Memory B cell (primary cell): Measurements from ENCODE around the gene ZBTB18.
"Not testable (repeated sequence)": the region's sequence is repeated elsewhere in the genome, so short reads cannot be mapped to it uniquely, and the experiment has no call there.

Experiments used
- ATAC-seq: fragments of 150-1000 bp; cut with Tn5 transposase; 2 replicates; pipeline ENCODE4 v1.10.0; 2021; ENCODE audit warnings: low read depth, mild to moderate bottlenecking, moderate library complexity
- DNase-seq, 2 donors: peaks; one replicate each; pipeline ENCODE4 v3.0.0; 2022; ENCODE audit warnings: low spot score in 2 of 2
- H3K27ac Mint-ChIP-seq: one replicate; pipeline ENCODE4 v1.8.0; 2022; ENCODE audit warnings: mild to moderate bottlenecking, moderate library complexity, mixed read lengths
- H3K27me3 Mint-ChIP-seq: one replicate; pipeline ENCODE4 v1.8.0; 2022; ENCODE audit warnings: mixed read lengths
- H3K36me3 Mint-ChIP-seq: one replicate; pipeline ENCODE4 v1.8.0; 2022; ENCODE audit warnings: mild to moderate bottlenecking, mixed read lengths
- H3K4me1 Mint-ChIP-seq: one replicate; pipeline ENCODE4 v1.8.0; 2022; ENCODE audit warnings: mixed read lengths
- H3K4me3 Mint-ChIP-seq: one replicate; pipeline ENCODE4 v1.8.0; 2022; ENCODE audit warnings: mild to moderate bottlenecking, moderate library complexity, mixed read lengths
- H3K9me3 Mint-ChIP-seq: one replicate; pipeline ENCODE4 v1.8.0; 2022; ENCODE audit warnings: mixed read lengths

ZBTB18 gene

DNA sequence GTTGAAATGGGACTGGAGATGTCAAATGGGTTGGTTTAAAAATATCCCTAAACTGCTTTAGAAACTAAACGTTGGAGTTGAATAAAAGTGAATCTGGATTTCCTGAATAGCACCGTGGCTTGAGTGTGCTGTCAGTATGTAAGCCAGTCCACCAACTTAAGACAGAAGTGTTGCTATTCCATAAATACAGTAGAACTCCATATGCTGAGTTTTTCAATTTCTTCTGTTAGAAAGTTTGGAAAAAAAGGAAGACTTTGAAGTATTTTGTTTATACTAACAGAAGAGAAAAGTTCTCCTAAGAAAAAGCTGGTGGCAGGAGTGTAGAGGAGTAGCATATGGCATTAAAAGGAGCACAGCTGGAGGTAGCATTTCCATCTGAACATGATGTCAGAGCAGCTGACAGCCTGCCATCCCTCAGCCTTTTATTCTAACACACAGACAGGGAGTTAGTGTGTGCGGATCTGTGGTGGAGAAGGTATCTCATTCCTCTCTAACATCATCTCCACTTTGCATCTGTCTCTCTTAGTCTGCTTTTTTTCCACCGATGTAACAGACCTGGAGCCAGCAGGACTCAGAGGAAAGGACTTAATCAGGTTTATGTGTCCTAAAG is at the start of gene ZBTB18:
Gene ZBTB18, plus strand, starts transcription at position 449 of the 610 bp plus-strand sequence. Its CDS starts 149 bp downstream, at position 598.
- ATAC-seq: no peak
- H3K4me1 Mint-ChIP-seq: peaks cover 20% of the 10 kb centered on the region
- H3K36me3 Mint-ChIP-seq: peaks cover 4% of the 10 kb centered on the region
- no peaks in the 10 kb centered on the region for H3K9me3 Mint-ChIP-seq
- H3K27ac Mint-ChIP-seq: no peak within 1 kb of the TSS
- H3K4me3 Mint-ChIP-seq: peak within 1 kb of the TSS; percentile 88
- no peaks in the 10 kb centered on the region for H3K27me3 Mint-ChIP-seq
- DNase-seq: no peak

DNA sequence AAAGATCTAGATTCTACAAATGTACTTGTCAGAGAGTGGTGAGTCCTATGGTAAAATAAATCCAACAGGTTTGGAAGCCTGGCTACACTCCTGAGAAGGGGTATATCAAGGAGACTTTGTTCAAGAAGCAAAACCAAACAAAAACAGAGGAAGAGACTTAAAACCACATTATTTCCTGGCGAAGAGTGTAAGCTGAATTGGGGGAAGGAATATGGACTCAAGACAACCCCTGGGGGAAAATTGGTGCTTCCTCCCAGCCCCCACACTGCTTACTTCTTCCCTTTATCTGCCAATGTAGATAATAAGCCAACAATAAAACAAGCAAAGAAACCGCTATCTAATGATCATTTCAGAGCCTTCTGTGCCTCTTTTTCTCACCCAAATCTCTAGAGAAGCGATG is 48.4 kb upstream of the ZBTB18 start:
- peaks cover 19% of the 10 kb centered on the region for H3K4me1 Mint-ChIP-seq
- H3K27me3 Mint-ChIP-seq: peaks cover 12% of the 10 kb centered on the region
- H3K4me3 Mint-ChIP-seq: no peak overlapping the region
- no peak for DNase-seq
- no peak overlapping the region for H3K27ac Mint-ChIP-seq
- H3K9me3 Mint-ChIP-seq: no peaks in the 10 kb centered on the region
- no peaks in the 10 kb centered on the region for H3K36me3 Mint-ChIP-seq
- no peak for ATAC-seq

DNA sequence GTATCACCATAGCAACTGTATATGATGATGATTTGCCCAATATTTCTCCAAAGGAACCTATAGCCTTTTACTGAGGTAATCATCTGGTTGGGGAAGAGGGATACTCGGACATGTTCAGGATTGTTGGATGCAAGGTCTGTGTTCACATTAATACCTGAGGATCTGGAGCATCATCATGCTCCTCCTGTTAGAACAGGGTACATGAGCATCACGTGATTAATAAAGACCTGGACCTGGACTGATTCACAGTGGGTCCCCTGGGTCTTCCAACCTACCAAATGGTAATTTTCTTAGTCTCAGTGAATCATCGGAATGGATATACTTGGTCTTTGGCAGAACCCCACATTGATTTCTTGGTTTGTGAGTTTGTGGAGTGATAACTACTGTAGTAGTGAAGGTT is 45.6 kb upstream of the ZBTB18 start:
- H3K9me3 Mint-ChIP-seq: no peaks in the 10 kb centered on the region
- DNase-seq (no peak), ATAC-seq (no peak)
- H3K27ac Mint-ChIP-seq: no peak overlapping the region
- no peaks in the 10 kb centered on the region for H3K36me3 Mint-ChIP-seq
- H3K4me3 Mint-ChIP-seq: no peak overlapping the region
- H3K4me1 Mint-ChIP-seq: peaks cover 16% of the 10 kb centered on the region
- peaks cover 15% of the 10 kb centered on the region for H3K27me3 Mint-ChIP-seq

DNA sequence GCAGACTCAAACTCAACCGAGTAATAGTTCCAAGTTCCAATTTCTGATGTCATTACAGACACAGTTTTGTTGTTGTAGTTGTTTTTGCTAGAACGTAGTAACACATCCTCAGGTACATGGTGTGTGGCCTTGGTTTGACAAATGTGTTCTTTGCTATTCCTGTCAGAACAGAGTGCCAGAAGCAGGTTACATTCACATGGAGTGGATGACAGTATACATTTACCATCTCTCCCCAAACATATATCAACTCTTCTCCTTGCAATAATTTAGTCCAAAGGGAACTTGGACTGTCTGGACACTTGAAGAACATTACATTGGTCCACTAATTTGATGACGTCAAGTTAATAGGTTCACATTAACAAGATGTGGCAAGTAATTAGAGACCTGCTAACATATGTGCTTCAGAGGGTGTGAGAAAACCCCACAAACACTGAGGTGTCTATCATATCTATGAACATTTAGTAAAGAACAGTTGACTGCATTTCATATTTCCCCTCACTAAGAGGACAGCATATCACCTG is 44.6 kb upstream of the ZBTB18 start:
- ATAC-seq (no peak), DNase-seq (no peak)
- H3K4me3 Mint-ChIP-seq: no peak overlapping the region
- H3K4me1 Mint-ChIP-seq: peaks cover 18% of the 10 kb centered on the region
- H3K36me3 Mint-ChIP-seq: no peaks in the 10 kb centered on the region
- H3K9me3 Mint-ChIP-seq: no peaks in the 10 kb centered on the region
- no peak overlapping the region for H3K27ac Mint-ChIP-seq
- H3K27me3 Mint-ChIP-seq: peaks cover 17% of the 10 kb centered on the region

DNA sequence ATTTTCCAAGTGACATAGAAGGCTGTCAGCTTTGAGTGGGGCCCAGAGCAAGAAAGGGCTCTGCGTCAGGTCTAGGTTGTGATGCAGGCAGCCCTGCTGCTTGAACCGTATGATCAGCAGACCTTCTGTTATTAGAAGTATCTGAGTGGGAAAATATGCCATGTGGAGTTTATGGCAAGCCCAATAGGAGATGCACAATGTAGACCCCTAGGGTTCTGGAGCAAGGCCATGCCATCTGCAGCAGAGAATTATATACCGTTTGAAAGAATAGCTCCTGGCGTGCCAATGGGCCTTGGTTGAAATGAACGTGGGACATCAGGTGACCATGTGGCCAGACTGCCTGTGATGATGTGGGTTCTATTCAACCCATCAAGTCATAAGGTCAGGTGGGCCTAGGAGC is 44.1 kb upstream of the ZBTB18 start:
- no peaks in the 10 kb centered on the region for H3K9me3 Mint-ChIP-seq
- ATAC-seq (no peak), DNase-seq (no peak)
- peaks cover 16% of the 10 kb centered on the region for H3K4me1 Mint-ChIP-seq
- H3K4me3 Mint-ChIP-seq: no peak overlapping the region
- H3K27me3 Mint-ChIP-seq: peaks cover 17% of the 10 kb centered on the region
- H3K27ac Mint-ChIP-seq: no peak overlapping the region
- no peaks in the 10 kb centered on the region for H3K36me3 Mint-ChIP-seq

DNA sequence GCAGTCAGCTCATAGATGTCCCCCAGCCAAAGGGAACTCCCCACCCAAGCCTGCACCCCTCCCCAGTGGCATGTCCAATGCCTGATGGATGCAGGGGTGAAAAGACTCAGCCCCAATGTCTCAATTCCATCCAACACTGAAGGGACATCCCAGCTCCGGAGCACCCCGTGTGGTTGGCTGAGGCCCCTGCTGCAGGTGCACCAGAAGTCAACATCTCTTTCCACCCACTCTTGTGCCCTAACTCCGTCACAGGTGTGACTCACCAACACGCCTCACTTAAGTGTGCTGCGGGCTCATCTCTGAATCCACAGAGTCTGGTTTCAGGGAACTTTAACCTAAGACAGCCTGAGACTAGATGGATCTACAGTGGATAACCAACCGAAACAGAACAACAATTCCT is 40.9 kb upstream of the ZBTB18 start:
- Mint-ChIP-seq H3K36me3 (no peaks in the 10 kb centered on the region), H3K4me1 (peaks cover 2% of the 10 kb centered on the region), H3K27ac (no peak overlapping the region), H3K27me3 (peaks cover 13% of the 10 kb centered on the region), H3K4me3 (no peak overlapping the region), H3K9me3 (no peaks in the 10 kb centered on the region)
- ATAC-seq: peak; percentile 86
- no peak for DNase-seq

DNA sequence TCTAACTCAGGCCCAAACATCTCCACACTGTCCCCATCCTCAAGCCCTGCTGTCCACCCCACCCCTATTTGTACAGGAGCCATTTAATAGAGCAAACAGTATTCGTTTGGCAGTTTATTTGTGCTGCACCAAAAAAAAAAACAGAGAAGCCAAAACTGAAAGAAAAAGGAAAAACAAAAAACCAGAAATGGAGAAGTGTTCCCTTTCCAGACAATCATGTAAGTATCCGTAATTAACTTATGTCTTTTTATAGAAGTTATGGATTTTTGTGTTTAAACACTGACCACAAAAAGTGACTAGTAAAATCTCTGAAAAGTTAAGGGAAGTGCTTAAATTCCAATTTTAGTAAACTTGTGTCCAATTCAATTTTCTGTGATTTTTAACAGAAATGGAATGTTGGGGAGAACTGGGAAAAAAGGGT is 40.4 kb upstream of the ZBTB18 start:
- no peak for DNase-seq
- H3K27me3 Mint-ChIP-seq: peaks cover 16% of the 10 kb centered on the region
- no peak overlapping the region for H3K4me3 Mint-ChIP-seq
- H3K36me3 Mint-ChIP-seq: no peaks in the 10 kb centered on the region
- no peak overlapping the region for H3K27ac Mint-ChIP-seq
- no peak for ATAC-seq
- H3K9me3 Mint-ChIP-seq: no peaks in the 10 kb centered on the region
- peaks cover 2% of the 10 kb centered on the region for H3K4me1 Mint-ChIP-seq

DNA sequence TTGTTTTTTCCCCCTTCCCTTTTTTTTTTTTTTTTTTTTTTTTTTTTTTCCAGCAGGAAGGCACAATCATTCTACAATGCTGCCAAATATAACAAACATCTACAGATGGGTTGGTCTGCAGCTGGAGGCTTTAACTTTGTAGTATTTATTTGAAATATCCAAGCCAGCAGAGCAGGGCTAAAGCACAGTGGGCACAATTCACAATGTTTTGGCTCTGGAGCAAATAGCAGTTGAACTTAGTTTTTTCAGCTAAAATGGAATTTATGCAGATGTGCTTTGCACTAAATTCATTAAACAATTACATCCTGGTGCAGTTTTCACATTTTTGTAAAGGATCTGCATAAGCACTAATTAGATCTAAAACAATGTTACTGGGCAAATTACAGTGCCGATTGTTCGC is 39.8 kb upstream of the ZBTB18 start:
- peaks cover 2% of the 10 kb centered on the region for H3K4me1 Mint-ChIP-seq
- no peak for ATAC-seq

DNA sequence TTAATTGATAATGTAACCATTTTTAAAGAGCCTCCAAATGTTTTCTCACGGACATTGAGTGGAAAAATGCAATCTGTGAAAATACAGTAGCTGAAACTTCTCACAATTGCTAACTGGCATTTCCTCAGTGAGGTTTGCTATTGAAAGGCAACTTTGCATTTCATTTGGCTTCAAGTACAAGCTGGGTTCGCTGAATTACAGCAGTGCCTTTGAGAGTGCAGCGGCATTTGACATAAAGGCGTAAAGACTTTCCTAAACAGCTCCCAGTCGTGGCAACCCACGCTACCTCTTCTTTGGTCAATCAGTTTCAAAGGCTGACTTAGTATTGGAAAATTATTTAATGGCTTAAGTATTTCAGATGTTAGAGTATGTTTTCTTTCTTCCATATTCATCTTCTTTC is 39.3 kb upstream of the ZBTB18 start:
- Mint-ChIP-seq H3K36me3 (no peaks in the 10 kb centered on the region), H3K27me3 (peaks cover 16% of the 10 kb centered on the region), H3K27ac (no peak overlapping the region), H3K4me3 (no peak overlapping the region), H3K9me3 (no peaks in the 10 kb centered on the region), H3K4me1 (peaks cover 2% of the 10 kb centered on the region)
- no peak for DNase-seq
- no peak for ATAC-seq

More for the DNA sequence above, 39.8 kb upstream of the ZBTB18 start:
- Mint-ChIP-seq H3K27ac (no peak overlapping the region), H3K36me3 (no peaks in the 10 kb centered on the region), H3K27me3 (peaks cover 16% of the 10 kb centered on the region), H3K9me3 (no peaks in the 10 kb centered on the region), H3K4me3 (no peak overlapping the region)
- no peak for DNase-seq

DNA sequence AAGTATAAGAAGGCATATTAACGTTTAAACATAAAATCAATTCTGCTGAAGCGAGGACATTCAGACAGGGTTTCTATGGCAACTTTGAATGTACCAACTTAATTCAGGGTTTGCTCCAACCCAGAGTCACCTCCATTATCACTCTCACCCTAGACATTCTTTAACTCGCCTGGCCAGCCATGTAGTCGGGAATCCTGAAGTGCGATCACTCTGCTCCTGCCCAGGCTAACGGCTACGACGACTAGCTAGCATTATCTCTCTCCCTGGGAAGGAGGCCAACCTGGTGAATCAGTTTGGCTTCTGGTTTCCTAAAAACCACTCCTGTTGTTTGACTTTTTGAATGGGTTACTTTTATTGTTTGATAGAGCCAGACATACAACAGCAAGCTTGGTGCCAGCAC is 38.9 kb upstream of the ZBTB18 start:
- Mint-ChIP-seq H3K4me3 (no peak overlapping the region), H3K27ac (no peak overlapping the region), H3K27me3 (peaks cover 14% of the 10 kb centered on the region), H3K4me1 (peaks cover 2% of the 10 kb centered on the region), H3K36me3 (no peaks in the 10 kb centered on the region), H3K9me3 (no peaks in the 10 kb centered on the region)
- ATAC-seq (no peak), DNase-seq (no peak)

DNA sequence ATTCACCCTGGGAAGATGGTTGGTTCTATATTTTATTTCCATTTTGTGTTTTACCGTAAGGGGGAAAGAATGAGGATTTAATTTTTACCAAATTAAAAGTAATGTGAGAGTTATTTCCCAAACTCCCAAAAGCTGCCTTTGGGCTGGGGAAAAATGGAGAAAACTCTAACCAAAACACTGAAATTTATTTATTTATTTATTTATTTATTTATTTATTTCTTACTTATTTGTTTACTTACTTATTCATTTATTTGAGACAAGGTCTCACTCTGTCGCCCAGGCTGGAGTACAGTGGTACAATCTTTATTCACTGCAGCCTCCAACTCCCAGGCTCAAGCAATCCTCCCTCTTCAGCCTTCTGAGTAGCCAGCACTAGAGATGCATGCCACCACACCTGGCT is 38.0 kb upstream of the ZBTB18 start:
- DNase-seq (no peak), ATAC-seq (no peak)
- Mint-ChIP-seq H3K9me3 (no peaks in the 10 kb centered on the region), H3K4me1 (peaks cover 2% of the 10 kb centered on the region), H3K36me3 (no peaks in the 10 kb centered on the region), H3K4me3 (no peak overlapping the region), H3K27me3 (peaks cover 12% of the 10 kb centered on the region), H3K27ac (no peak overlapping the region)

DNA sequence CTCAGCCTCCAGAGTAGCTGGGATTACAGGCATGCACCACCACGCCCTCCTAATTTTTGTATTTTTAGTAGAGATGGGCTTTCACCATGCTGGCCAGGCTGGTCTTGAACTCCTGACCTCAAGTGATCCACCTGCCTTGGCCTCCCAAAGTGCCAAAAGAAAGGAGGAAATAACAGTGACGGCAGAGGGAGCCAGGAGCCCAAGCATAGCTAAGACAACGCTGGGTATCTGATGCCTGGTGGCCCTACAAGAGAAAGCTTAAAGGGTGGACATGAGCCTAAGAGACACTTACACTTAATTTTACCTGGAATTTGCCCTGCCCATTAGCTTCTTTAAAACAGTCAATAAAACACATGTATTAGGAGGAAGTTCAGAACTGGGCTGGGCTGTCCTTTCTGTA is 36.2 kb upstream of the ZBTB18 start:
- H3K4me1 Mint-ChIP-seq, H3K9me3 Mint-ChIP-seq, H3K4me3 Mint-ChIP-seq, H3K36me3 Mint-ChIP-seq, ATAC-seq, H3K27ac Mint-ChIP-seq, DNase-seq: not testable (repeated sequence)
- H3K27me3 Mint-ChIP-seq: peaks cover 13% of the 10 kb centered on the region

DNA sequence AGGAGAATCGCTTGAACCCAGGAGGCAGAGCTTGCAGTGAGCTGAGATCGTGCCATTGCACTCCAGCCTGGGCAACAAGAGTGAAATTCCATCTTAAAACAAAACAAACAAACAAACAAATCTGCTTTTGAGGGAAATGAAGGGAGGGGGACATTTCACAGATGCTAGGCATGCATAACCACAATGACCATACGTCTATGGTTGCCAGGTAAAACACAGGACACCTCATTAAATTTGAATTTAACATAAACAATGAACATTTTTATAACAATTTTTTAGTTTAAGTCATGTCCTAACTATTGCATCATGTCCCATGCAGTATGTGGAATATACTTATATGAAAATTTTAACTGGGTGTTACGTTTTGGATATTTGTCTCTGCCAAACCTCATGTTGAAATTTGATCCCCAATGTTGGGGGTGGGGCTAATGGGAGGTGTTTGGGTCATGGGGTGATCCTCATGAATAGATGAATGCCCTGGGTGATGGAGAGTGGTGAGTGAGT is 31.0 kb upstream of the ZBTB18 start:
- no peak for DNase-seq
- H3K27me3 Mint-ChIP-seq: peaks cover 14% of the 10 kb centered on the region
- H3K4me1 Mint-ChIP-seq: no peaks in the 10 kb centered on the region
- peaks cover 4% of the 10 kb centered on the region for H3K36me3 Mint-ChIP-seq
- H3K4me3 Mint-ChIP-seq: no peak overlapping the region
- peaks cover 2% of the 10 kb centered on the region for H3K9me3 Mint-ChIP-seq
- H3K27ac Mint-ChIP-seq: no peak overlapping the region
- ATAC-seq: no peak

DNA sequence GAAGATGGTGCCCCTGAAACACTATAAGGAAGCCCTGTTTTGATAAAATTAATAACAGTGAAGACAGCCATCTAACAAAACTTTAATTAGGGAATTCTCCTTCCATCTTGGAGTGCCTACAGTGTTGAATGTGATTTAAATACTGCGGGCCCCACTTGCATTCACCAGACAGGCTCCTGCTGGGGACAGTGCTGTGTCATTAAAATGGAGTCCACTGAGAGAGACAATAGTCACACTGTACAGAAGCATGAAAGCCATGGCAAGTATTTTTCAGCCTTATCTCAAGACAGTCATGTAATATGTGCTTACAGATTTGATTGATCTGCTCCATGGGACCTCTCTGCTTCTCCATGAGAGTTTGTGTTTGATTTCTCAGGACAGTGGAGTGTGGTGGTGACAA is 29.7 kb upstream of the ZBTB18 start:
- ATAC-seq (no peak), DNase-seq (no peak)
- no peaks in the 10 kb centered on the region for H3K4me1 Mint-ChIP-seq
- H3K27ac Mint-ChIP-seq: no peak overlapping the region
- H3K27me3 Mint-ChIP-seq: peaks cover 13% of the 10 kb centered on the region
- peaks cover 4% of the 10 kb centered on the region for H3K36me3 Mint-ChIP-seq
- peaks cover 2% of the 10 kb centered on the region for H3K9me3 Mint-ChIP-seq
- H3K4me3 Mint-ChIP-seq: no peak overlapping the region

DNA sequence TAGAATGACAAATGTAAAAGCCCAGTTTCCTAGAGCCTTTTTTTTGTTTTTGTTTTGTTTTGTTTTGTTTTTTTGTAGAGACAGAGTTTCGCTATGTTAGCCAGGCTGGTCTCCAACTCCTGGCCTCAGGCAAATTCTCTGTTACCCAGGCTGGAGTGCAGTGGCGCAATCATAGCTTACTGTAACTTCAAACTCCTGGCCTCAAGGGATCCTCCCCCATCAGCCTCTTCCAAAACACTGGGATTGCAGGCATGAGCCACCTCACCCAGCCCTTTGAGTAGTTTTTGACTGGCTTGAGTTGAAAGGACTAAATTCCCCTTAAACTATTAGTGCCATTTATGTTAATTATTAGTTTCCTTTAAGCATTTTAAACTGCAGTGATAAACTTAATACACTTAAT is 28.8 kb upstream of the ZBTB18 start:
- no peak overlapping the region for H3K27ac Mint-ChIP-seq
- H3K27me3 Mint-ChIP-seq: peaks cover 13% of the 10 kb centered on the region
- ATAC-seq (no peak), DNase-seq (no peak)
- H3K4me3 Mint-ChIP-seq: no peak overlapping the region
- no peaks in the 10 kb centered on the region for H3K4me1 Mint-ChIP-seq
- peaks cover 2% of the 10 kb centered on the region for H3K9me3 Mint-ChIP-seq
- peaks cover 4% of the 10 kb centered on the region for H3K36me3 Mint-ChIP-seq
